ENCODE data around the gene SLC1A2.

The SLC1A2 gene

GRCh38 chr11:35323076-35323868 is 96.1 kb downstream of the SLC1A2 start:
- no peak for DNase-seq

- DNase-seq: no peak
These were observed 96.9 kb downstream of the SLC1A2 start for GRCh38 chr11:35322318-35322979.

DNA sequence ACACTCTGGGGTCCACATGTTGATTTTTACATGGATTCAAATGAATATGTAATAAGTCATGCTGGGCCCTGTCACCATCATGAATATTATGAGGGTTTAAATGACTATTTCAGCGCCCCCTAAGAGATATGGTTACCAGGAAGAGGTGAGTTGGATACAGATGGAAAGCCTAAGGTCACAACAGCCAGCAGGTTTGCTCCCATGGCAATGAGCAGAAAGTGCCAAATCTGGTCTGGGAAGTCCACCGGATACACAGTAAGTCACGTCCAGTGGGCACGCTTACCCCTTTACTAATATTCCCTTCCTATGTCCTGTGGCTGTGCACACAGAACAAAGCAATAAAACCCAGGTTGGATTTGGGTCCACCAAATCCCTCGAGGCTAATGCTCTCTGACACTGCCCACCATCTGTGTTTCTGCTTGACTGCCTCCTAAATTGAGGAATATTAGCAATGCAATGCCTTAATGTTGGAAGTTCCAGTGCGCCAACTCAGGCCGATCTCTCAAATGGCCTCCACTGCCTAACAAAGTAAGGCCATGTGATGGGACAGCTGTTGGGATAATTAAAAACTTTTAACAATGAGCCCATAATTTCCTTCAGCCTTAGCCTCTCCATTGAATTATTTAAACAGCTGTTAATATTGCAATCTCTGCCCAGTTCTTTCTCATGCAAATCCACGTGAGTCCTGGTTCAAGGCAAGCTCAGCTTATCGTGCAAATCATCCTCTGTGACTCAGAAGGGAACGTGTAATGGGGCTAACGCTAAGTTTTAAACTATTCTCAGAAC is 97.6 kb downstream of the SLC1A2 start:
- DNase-seq: no peak

GRCh38 chr11:35321111-35321510 is 98.2 kb downstream of the SLC1A2 start:
- no peak for DNase-seq

- DNase-seq: no peak
These were observed 100.1 kb downstream of the SLC1A2 start for GRCh38 chr11:35318977-35319925.

GRCh38 chr11:35318309-35318708 is 101.0 kb downstream of the SLC1A2 start:
- no peak for DNase-seq

GRCh38 chr11:35317253-35317652 is 102.1 kb downstream of the SLC1A2 start:
- DNase-seq: no peak

GRCh38 chr11:35316161-35316560 is 103.2 kb downstream of the SLC1A2 start:
- DNase-seq: no peak

DNA sequence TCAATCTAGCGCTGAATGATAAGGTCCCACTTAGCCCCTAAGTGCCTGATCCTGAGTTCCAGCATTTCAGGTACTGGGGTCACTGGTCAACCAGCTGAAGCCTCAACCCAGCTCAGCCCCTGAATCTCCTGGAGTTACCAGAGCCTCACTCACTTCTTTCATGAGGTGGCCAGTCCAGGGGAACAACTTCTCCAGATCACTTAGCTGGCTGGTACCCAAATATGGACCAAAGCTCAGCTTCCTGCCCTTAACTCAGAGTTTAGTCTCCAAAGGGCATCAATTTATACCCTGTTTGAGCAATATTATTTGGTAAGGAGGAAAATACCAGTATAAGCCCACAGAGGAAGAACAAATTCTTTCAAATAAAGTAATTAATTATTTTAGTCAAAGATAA is 105.6 kb downstream of the SLC1A2 start:
- DNase-seq: no peak

GRCh38 chr11:35313066-35313759 is 106.1 kb downstream of the SLC1A2 start:
- DNase-seq: no peak

DNA sequence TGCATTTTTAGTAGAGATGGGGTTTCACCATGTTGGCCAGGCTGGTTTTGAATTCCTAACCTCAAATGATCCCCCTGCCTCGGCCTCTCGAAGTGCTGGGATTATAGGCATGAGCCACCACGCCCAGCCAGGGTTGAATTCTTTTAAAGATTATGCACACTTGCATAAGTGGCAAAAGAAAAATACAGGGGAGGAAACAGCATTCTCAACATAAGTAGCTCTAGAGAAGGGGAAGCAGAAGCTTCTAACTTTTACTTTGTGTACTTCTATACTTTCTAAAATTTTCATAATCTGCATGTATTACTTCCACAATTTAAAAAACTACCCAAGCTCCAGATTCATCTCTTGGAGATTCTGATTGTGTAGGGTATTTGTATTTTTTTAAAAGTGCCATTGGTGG is 108.0 kb downstream of the SLC1A2 start:
- DNase-seq: no peak

DNA sequence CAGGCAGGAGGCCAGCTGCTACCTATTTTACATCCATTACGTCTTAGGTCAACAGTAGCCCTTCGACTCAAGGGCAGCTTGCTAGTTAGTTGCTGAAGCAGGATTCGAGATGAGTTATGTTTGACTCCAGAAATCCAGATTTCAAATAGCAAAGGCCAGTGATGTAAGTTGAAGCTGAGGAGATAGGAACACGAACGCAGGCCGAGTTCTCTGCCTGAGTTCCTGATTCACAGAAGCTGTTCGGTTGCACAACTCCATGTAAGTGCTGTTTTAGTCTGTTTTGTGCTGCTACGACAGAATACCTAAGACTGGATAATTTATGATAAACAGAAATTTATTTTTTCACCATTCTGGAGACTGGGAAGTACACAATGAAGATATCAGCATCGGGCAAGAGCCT is 111.2 kb downstream of the SLC1A2 start:
- DNase-seq: no peak

GRCh38 chr11:35307221-35307621 is 112.1 kb downstream of the SLC1A2 start:
- DNase-seq: no peak

- no peak for DNase-seq
These were observed 113.5 kb downstream of the SLC1A2 start for GRCh38 chr11:35305670-35306382.

DNA sequence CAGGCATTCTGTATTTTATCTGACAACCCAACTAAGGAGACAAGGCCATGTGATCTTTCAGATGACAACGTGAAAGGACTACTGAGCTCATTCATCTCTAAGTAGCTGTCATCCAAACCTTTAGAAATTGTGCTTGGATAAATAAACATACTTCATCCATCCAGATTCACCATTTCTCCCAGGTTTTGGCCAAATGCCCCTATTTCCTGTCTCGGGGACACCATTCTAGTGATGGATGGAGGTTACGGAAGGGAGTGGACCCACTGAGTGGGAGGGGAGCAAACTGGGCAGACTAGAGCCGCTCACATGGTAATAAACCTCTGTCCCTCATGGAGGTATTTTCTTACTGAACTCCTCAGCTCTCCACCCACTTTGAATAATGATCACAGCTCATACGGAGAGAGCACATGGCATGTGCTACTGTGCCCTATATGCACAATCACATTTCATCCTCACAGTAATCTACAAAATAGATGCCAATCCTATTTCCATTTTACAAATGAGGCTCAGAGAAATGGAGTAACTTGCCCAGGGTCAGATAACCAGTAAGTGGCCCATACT is 114.4 kb downstream of the SLC1A2 start:
- DNase-seq: no peak

DNA sequence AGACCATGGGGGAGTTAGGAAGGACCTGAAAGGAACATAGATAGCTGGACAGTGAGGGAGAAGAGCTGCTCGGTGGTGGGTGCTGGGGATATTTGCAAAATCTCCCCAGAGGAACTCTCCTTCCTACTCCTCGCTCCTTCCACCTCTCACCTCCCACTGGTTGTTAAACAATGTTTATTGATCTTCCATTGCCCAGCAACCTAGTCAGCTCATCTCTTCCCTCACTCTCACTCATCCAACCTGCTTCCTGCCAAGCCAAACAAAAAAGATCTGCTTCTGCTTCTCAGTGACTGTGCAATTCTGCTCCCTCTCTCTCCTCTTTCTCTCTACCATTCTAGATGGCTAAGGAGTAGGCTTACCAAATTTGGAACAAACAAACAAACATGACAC is 115.0 kb downstream of the SLC1A2 start:
- DNase-seq: no peak

GRCh38 chr11:35303596-35304385 is 115.6 kb downstream of the SLC1A2 start:
- no peak for DNase-seq

GRCh38 chr11:35302398-35302797 is 117.0 kb downstream of the SLC1A2 start:
- DNase-seq: no peak

DNA sequence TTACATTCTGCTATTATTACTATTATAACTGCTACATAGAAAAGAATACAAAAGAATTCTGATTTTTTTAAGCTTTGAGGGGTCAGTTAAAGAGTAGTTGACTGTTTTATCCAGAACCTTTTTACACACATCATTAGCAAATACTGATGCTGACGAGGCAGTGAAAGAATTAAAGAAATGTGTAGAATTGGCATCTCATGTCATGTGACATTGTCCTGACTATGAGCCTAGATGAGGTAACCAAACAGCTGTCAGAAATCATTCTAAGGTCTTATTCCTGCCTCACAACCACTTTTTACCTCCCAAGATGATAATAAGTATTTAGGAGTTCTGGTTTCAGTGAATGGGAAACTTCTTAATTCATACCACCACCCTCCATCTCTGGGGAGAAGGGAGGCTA is 121.0 kb downstream of the SLC1A2 start:
- DNase-seq: no peak

GRCh38 chr11:35295751-35296150 is 123.6 kb downstream of the SLC1A2 start:
- DNase-seq: no peak

All from NCI-H187 (cell line).